Measurements from ENCODE around the gene NUDC. TPM values are rescaled to one million over a fixed set of nuclear protein-coding genes. Genes with fewer than 3 reads are reported as not detected.

The NUDC gene
- total and polyA plus RNA-seq, 2 of the 13 experiments (the other 11 are each of a cell fraction or from before 2014, with no cell fraction given): 34.7 to 104 TPM

DNA sequence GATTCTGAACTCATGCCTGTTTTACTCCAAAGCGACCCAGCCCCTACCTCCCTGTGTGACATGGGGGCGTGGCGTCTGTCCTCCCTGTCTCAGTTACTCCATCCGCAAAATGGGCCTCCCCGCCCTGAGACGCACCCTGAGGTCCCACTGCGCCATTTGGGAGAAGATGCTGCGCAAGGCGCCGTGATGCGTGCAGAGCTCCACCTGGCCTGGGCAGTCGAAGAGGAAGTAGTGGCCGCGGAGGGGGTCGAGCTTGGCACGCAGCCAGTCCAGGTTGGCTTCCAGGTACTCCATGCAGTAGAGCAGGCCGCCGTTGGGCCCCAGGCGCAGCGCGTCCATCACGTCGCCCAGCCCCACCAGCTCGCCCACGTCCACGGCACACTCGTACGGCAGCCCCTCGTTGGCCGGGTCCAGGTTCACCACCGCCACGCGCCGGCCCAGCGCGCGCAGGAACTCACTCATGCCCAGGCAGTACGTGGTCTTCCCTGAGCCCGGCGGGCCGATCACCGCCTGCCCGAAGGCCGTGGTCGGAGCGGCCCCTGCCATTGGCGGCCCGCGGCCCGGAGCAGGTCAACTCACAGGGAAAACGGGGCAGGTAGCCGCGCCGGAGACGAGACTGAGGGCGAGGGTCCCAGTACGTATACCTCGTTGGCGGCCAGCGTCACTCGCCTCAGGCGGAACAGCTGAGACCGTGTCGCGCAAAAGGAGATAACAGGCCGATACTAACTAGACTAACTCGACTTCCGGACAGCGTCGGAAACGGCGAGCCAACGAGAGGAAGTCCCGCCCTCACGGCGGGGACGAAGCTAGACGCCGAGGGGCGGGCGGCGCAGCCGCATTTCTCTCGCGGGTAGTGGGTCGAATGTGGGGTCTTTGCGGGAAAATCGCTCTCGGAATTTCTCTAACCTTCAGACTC is 31.7 kb upstream of the NUDC start, which contains the start of gene GPN2 (continued):
- TF ChIP-seq, protein P1, sequence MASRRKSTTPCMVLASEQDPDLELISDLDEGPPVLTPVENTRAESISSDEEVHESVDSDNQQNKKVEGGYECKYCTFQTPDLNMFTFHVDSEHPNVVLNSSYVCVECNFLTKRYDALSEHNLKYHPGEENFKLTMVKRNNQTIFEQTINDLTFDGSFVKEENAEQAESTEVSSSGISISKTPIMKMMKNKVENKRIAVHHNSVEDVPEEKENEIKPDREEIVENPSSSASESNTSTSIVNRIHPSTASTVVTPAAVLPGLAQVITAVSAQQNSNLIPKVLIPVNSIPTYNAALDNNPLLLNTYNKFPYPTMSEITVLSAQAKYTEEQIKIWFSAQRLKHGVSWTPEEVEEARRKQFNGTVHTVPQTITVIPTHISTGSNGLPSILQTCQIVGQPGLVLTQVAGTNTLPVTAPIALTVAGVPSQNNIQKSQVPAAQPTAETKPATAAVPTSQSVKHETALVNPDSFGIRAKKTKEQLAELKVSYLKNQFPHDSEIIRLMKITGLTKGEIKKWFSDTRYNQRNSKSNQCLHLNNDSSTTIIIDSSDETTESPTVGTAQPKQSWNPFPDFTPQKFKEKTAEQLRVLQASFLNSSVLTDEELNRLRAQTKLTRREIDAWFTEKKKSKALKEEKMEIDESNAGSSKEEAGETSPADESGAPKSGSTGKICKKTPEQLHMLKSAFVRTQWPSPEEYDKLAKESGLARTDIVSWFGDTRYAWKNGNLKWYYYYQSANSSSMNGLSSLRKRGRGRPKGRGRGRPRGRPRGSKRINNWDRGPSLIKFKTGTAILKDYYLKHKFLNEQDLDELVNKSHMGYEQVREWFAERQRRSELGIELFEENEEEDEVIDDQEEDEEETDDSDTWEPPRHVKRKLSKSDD (CRISPR knock-in tag; IDR thresholded peaks at IDR 0.05; ENCODE audit: low read depth): peak; percentile 72
- TF ChIP-seq ESRRA (CRISPR knock-in tag; IDR thresholded peaks at IDR 0.05; ENCODE audit: low read depth) (peak; percentile 47), ZNF18 (CRISPR knock-in tag; IDR thresholded peaks at IDR 0.05; ENCODE audit: insufficient replicate concordance) (peak; percentile 85), BHLHE40 (IDR thresholded peaks at IDR 0.05; ENCODE audit: low read length) (no peak), SIX1 (CRISPR knock-in tag; IDR thresholded peaks at IDR 0.05; ENCODE audit: borderline replicate concordance) (no peak), SNRNP70 (IDR thresholded peaks at IDR 0.05; ENCODE audit: low read depth, low read length) (no peak), MLLT10 (CRISPR knock-in tag; IDR thresholded peaks at IDR 0.05) (0 out of 2 replicates have a peak, but pooled peaks have one; percentile 78), FOXK2 (IDR thresholded peaks at IDR 0.05) (no peak), ZNF329 (CRISPR knock-in tag; IDR thresholded peaks at IDR 0.05; ENCODE audit: low read depth) (peak; percentile 87; the same call in 1 of the 2 replicates), ZSCAN12 (CRISPR knock-in tag; IDR thresholded peaks at IDR 0.05) (0 out of 2 replicates have a peak, but pooled peaks have one; percentile 37), GMEB1 (CRISPR knock-in tag; IDR thresholded peaks at IDR 0.05; ENCODE audit: borderline replicate concordance) (peak; percentile 93), CEBPB (IDR thresholded peaks at IDR 0.05; ENCODE audit: borderline replicate concordance, low read depth, low read length) (no peak), ZNF34 (CRISPR knock-in tag; IDR thresholded peaks at IDR 0.05; ENCODE audit: borderline replicate concordance) (peak; percentile 72; the same call in 1 of the 2 replicates), ZNF772 (CRISPR knock-in tag; IDR thresholded peaks at IDR 0.05) (peak; percentile 76; the same call in 1 of the 2 replicates)
- TF ChIP-seq, protein P2, sequence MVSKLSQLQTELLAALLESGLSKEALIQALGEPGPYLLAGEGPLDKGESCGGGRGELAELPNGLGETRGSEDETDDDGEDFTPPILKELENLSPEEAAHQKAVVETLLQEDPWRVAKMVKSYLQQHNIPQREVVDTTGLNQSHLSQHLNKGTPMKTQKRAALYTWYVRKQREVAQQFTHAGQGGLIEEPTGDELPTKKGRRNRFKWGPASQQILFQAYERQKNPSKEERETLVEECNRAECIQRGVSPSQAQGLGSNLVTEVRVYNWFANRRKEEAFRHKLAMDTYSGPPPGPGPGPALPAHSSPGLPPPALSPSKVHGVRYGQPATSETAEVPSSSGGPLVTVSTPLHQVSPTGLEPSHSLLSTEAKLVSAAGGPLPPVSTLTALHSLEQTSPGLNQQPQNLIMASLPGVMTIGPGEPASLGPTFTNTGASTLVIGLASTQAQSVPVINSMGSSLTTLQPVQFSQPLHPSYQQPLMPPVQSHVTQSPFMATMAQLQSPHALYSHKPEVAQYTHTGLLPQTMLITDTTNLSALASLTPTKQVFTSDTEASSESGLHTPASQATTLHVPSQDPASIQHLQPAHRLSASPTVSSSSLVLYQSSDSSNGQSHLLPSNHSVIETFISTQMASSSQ (IDR thresholded peaks at IDR 0.05; ENCODE audit: low read depth): no peak
- TF ChIP-seq, protein P2 (CRISPR knock-in tag; IDR thresholded peaks at IDR 0.05; ENCODE audit: borderline replicate concordance): peak; percentile 66; the same call in 1 of the 2 replicates

Measured in HepG2 (cell line).